Ramos (cell line): ENCODE results near the gene TXNDC5.

Experiments
- in situ Hi-C: fragments of 300-500 bp; cut with MboI; formaldehyde crosslinking; loops from one replicate; pipeline ENCODE4 v1.14.3; 2022; ENCODE audit warnings: low sequenced_read_pairs; ENCODE audit not compliant: unreplicated experiment

The TXNDC5 gene

GRCh38 chr6:7914991-7915789, 4.6 kb upstream of the TXNDC5 start:
- in situ Hi-C loops: loop anchor here (5.0 kb wide), 1 partner anchor 47 kb away; no protein-coding TSS in a partner anchor

- in situ Hi-C loops: no loop called here
Measured at GRCh38 chr6:7914311-7914710, 3.7 kb upstream of the TXNDC5 start.

- in situ Hi-C loops: no loop called here
Measured at GRCh38 chr6:7912736-7913517, 2.3 kb upstream of the TXNDC5 start.

GRCh38 chr6:7912024-7912423, 1.4 kb upstream of the TXNDC5 start:
- in situ Hi-C loops: no loop called here

GRCh38 chr6:7911345-7911725, 747 bp upstream of the TXNDC5 start:
- in situ Hi-C loops: no loop called here

GRCh38 chr6:7910298-7910653, 312 bp downstream of the TXNDC5 start:
- in situ Hi-C loops: no loop called here

- in situ Hi-C loops: no loop called here
Measured at GRCh38 chr6:7909323-7910276, 988 bp downstream of the TXNDC5 start.

GRCh38 chr6:7907159-7907558, 3.4 kb downstream of the TXNDC5 start:
- in situ Hi-C loops: no loop called here

GRCh38 chr6:7906741-7907140, 3.8 kb downstream of the TXNDC5 start:
- in situ Hi-C loops: no loop called here

- in situ Hi-C loops: no loop called here
Measured at GRCh38 chr6:7905416-7905815, 5.2 kb downstream of the TXNDC5 start.

- in situ Hi-C loops: no loop called here
Measured at GRCh38 chr6:7904654-7905319, 5.8 kb downstream of the TXNDC5 start.

- in situ Hi-C loops: no loop called here
Measured at GRCh38 chr6:7903673-7904072, 6.9 kb downstream of the TXNDC5 start.

GRCh38 chr6:7902867-7903266, 7.7 kb downstream of the TXNDC5 start:
- in situ Hi-C loops: no loop called here

GRCh38 chr6:7902221-7902620, 8.4 kb downstream of the TXNDC5 start:
- in situ Hi-C loops: no loop called here

- in situ Hi-C loops: no loop called here
Measured at GRCh38 chr6:7901780-7902179, 8.8 kb downstream of the TXNDC5 start.

GRCh38 chr6:7901056-7901455, 9.5 kb downstream of the TXNDC5 start:
- in situ Hi-C loops: no loop called here

GRCh38 chr6:7900621-7901020, 10.0 kb downstream of the TXNDC5 start:
- in situ Hi-C loops: no loop called here

GRCh38 chr6:7899889-7900213, 10.7 kb downstream of the TXNDC5 start:
- in situ Hi-C loops: loop anchor here (5.0 to 25.0 kb wide), 2 partner anchors 87 to 312 kb away; no protein-coding TSS in a partner anchor

- in situ Hi-C loops: loop anchor here (5.0 to 25.0 kb wide), 2 partner anchors 88 to 313 kb away; no protein-coding TSS in a partner anchor
Measured at GRCh38 chr6:7899101-7899888, 11.3 kb downstream of the TXNDC5 start.
